GM18505 (cell line): ENCODE measurements around the gene NAA25.
"Not testable (repeated sequence)": the region's sequence is repeated elsewhere in the genome, so short reads cannot be mapped to it uniquely, and the experiment has no call there.

Experiments used
- ATAC-seq: cut with Tn5 transposase; IDR thresholded peaks from one replicate; pipeline ENCODE4 v1.9.1; 2021; ENCODE audit not compliant: unreplicated experiment
- POLR2A ChIP-seq: IDR thresholded peaks from 4 replicates; pipeline ENCODE4 v1.6.1; 2011; ENCODE audit warnings: borderline replicate concordance; ENCODE audit not compliant: insufficient read depth, insufficient read length; ENCODE audit errors: extremely low read depth

NAA25 gene

GRCh38 chr12:112063273-112063672 is 45.3 kb downstream of the NAA25 start:
- TF ChIP-seq POLR2A, result no peak
- ATAC-seq, result no peak

- TF ChIP-seq POLR2A, result no peak
- no peak for ATAC-seq
Observed at GRCh38 chr12:112061137-112061536, 47.4 kb downstream of the NAA25 start.

GRCh38 chr12:112049351-112049750 is 59.2 kb downstream of the NAA25 start:
- no peak for TF ChIP-seq POLR2A
- ATAC-seq, result no peak

- no peak for ATAC-seq
- no peak for TF ChIP-seq POLR2A
Observed at GRCh38 chr12:112046003-112046402, 62.6 kb downstream of the NAA25 start.

- not testable (repeated sequence) for ATAC-seq
Observed at GRCh38 chr12:112036614-112037013, 72.0 kb downstream of the NAA25 start.

GRCh38 chr12:112035219-112035785 is 73.3 kb downstream of the NAA25 start:
- no peak for ATAC-seq
- TF ChIP-seq POLR2A, result no peak

GRCh38 chr12:112032292-112032691 is 76.3 kb downstream of the NAA25 start:
- no peak for TF ChIP-seq POLR2A
- ATAC-seq, result no peak

- TF ChIP-seq POLR2A, result no peak
- ATAC-seq, result no peak
Observed at GRCh38 chr12:112031472-112031871, 77.1 kb downstream of the NAA25 start.

- ATAC-seq, result no peak
- no peak for TF ChIP-seq POLR2A
Observed at GRCh38 chr12:112029301-112029700, 79.3 kb downstream of the NAA25 start.

- TF ChIP-seq POLR2A, result no peak
- no peak for ATAC-seq
Observed at GRCh38 chr12:112025808-112026375, 82.7 kb downstream of the NAA25 start.

GRCh38 chr12:112023759-112024396 is 84.7 kb downstream of the NAA25 start:
- ATAC-seq, result no peak
- no peak for TF ChIP-seq POLR2A

- no peak for ATAC-seq
Observed at GRCh38 chr12:112022241-112023016, 86.2 kb downstream of the NAA25 start.

GRCh38 chr12:112020947-112021457 is 87.6 kb downstream of the NAA25 start:
- ATAC-seq, result no peak
- TF ChIP-seq POLR2A, result no peak

More at GRCh38 chr12:112022241-112023016, 86.2 kb downstream of the NAA25 start:
- no peak for TF ChIP-seq POLR2A
